ENCODE data around the gene TOMM6.

- TF ChIP-seq, protein P1, sequence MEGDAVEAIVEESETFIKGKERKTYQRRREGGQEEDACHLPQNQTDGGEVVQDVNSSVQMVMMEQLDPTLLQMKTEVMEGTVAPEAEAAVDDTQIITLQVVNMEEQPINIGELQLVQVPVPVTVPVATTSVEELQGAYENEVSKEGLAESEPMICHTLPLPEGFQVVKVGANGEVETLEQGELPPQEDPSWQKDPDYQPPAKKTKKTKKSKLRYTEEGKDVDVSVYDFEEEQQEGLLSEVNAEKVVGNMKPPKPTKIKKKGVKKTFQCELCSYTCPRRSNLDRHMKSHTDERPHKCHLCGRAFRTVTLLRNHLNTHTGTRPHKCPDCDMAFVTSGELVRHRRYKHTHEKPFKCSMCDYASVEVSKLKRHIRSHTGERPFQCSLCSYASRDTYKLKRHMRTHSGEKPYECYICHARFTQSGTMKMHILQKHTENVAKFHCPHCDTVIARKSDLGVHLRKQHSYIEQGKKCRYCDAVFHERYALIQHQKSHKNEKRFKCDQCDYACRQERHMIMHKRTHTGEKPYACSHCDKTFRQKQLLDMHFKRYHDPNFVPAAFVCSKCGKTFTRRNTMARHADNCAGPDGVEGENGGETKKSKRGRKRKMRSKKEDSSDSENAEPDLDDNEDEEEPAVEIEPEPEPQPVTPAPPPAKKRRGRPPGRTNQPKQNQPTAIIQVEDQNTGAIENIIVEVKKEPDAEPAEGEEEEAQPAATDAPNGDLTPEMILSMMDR (IDR thresholded peaks at IDR 0.05) = no peak
- TF ChIP-seq POLR2A (IDR thresholded peaks at IDR 0.05) = no peak
These were observed 18.1 kb upstream of the TOMM6 start for GRCh38 chr6:41769376-41769775.

All from testis (tissue), 2 donors.